ENCODE data around the gene CCR5AS.

DNA sequence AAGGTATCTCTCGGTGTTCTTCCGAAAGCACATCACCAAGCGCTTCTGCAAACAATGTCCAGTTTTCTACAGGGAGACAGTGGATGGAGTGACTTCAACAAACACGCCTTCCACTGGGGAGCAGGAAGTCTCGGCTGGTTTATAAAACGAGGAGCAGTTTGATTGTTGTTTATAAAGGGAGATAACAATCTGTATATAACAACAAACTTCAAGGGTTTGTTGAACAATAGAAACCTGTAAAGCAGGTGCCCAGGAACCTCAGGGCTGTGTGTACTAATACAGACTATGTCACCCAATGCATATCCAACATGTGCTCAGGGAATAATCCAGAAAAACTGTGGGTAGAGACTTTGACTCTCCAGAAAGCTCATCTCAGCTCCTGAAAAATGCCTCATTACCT lies 48.4 kb downstream of the CCR5AS start:
- TF ChIP-seq, protein P1, sequence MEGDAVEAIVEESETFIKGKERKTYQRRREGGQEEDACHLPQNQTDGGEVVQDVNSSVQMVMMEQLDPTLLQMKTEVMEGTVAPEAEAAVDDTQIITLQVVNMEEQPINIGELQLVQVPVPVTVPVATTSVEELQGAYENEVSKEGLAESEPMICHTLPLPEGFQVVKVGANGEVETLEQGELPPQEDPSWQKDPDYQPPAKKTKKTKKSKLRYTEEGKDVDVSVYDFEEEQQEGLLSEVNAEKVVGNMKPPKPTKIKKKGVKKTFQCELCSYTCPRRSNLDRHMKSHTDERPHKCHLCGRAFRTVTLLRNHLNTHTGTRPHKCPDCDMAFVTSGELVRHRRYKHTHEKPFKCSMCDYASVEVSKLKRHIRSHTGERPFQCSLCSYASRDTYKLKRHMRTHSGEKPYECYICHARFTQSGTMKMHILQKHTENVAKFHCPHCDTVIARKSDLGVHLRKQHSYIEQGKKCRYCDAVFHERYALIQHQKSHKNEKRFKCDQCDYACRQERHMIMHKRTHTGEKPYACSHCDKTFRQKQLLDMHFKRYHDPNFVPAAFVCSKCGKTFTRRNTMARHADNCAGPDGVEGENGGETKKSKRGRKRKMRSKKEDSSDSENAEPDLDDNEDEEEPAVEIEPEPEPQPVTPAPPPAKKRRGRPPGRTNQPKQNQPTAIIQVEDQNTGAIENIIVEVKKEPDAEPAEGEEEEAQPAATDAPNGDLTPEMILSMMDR (IDR thresholded peaks at IDR 0.05), result no peak
- TF ChIP-seq POLR2A (IDR thresholded peaks at IDR 0.05), result no peak

Data from testis (tissue), 2 donors.